OCI-LY1 (cell line): Measurements from ENCODE around the gene LMX1B.

Source experiments
- H2AFZ ChIP-seq: fragments of 200-600 bp; sonication (generic), shearing (Covaris generic); 2 replicates; pipeline ENCODE4 v1.6.0; 2014; ENCODE audit warnings: antibody characterized with exemption, mild to moderate bottlenecking, low read length
- H3F3A ChIP-seq: fragments of 200-600 bp; sonication (generic), shearing (Covaris generic); 2 replicates; pipeline ENCODE4 v1.6.0; 2014; ENCODE audit warnings: mild to moderate bottlenecking, antibody characterized with exemption, low read length, moderate library complexity; ENCODE audit not compliant: insufficient read depth
- H3K27ac ChIP-seq: fragments of 200-600 bp; sonication (generic); 2 replicates; pipeline ENCODE4 v1.5.1; 2014; ENCODE audit warnings: low read length, mixed run types, mild to moderate bottlenecking, low read depth; ENCODE audit not compliant: poor library complexity, severe bottlenecking
- H3K27me3 ChIP-seq: fragments of 200-600 bp; sonication (generic); 2 replicates; pipeline ENCODE4 v1.6.0; 2014; ENCODE audit warnings: antibody characterized with exemption, mild to moderate bottlenecking, low read length, moderate library complexity; ENCODE audit not compliant: insufficient read depth
- H3K36me3 ChIP-seq: fragments of 200-600 bp; sonication (generic); 2 replicates; pipeline ENCODE4 v1.6.1; 2014; ENCODE audit warnings: mild to moderate bottlenecking, antibody characterized with exemption, low read length, moderate library complexity, mixed read lengths; ENCODE audit not compliant: insufficient read depth
- H3K4me1 ChIP-seq: fragments of 200-600 bp; sonication (generic); 2 replicates; pipeline ENCODE4 v1.5.1; 2014; ENCODE audit warnings: mild to moderate bottlenecking, low read length, moderate library complexity; ENCODE audit not compliant: insufficient read depth, severe bottlenecking
- H3K4me2 ChIP-seq: fragments of 200-600 bp; sonication (generic), shearing (Covaris generic); 2 replicates; pipeline ENCODE4 v1.6.1; 2014; ENCODE audit warnings: low read length
- H3K4me3 ChIP-seq: fragments of 200-600 bp; sonication (generic); 2 replicates; pipeline ENCODE4 v1.5.1; 2014; ENCODE audit warnings: low read length, low read depth, mild to moderate bottlenecking, mixed read lengths; ENCODE audit not compliant: poor library complexity, severe bottlenecking
- H3K79me2 ChIP-seq: fragments of 200-600 bp; shearing (Covaris generic); 2 replicates; pipeline ENCODE4 v1.6.1; 2016; ENCODE audit warnings: mixed run types, low read length, mixed read lengths; ENCODE audit not compliant: insufficient read depth
- H3K9ac ChIP-seq: fragments of 200-600 bp; sonication (generic), shearing (Covaris generic); 2 replicates; pipeline ENCODE4 v1.6.1; 2014; ENCODE audit warnings: mild to moderate bottlenecking, low read length, mixed read lengths
- H3K9me2 ChIP-seq: fragments of 200-600 bp; sonication (generic), shearing (Covaris generic); 2 replicates; pipeline ENCODE4 v1.6.1; 2014; ENCODE audit warnings: low read depth, mild to moderate bottlenecking, low read length, mixed read lengths
- H3K9me3 ChIP-seq: fragments of 200-600 bp; shearing (Covaris generic); 2 replicates; pipeline ENCODE4 v1.6.1; 2014; ENCODE audit warnings: low read length, mixed read lengths
- H4K20me1 ChIP-seq: fragments of 200-600 bp; sonication (generic), shearing (Covaris generic); 2 replicates; pipeline ENCODE4 v1.6.0; 2016; ENCODE audit warnings: mild to moderate bottlenecking, low read length; ENCODE audit not compliant: insufficient read depth
- CTCF ChIP-seq: fragments of 200-600 bp; sonication (generic), shearing (Covaris generic); IDR thresholded peaks from 2 replicates; pipeline ENCODE4 v1.5.1; 2017; ENCODE audit warnings: mild to moderate bottlenecking, antibody characterized with exemption, low read length, moderate library complexity, mixed read lengths
- EZH2 ChIP-seq: fragments of 200-600 bp; sonication (generic), shearing (Covaris generic); IDR thresholded peaks from 2 replicates; pipeline ENCODE4 v1.8.0; 2017; ENCODE audit warnings: borderline replicate concordance, mixed run types, mild to moderate bottlenecking, antibody characterized with exemption, low read length, moderate library complexity, mixed read lengths

Gene LMX1B

GRCh38 chr9:126625329-126626126, 11.8 kb downstream of the LMX1B start:
- no peak overlapping the region for H3K9ac ChIP-seq
- no peaks in the 10 kb centered on the region for H3K36me3 ChIP-seq
- H2AFZ ChIP-seq, result no peak overlapping the region
- no peaks in the 10 kb centered on the region for H3K9me3 ChIP-seq
- H3K79me2 ChIP-seq, result no peaks in the 10 kb centered on the region
- no peaks in the 10 kb centered on the region for H3F3A ChIP-seq
- no peaks in the 10 kb centered on the region for H3K4me1 ChIP-seq
- no peaks in the 10 kb centered on the region for H3K9me2 ChIP-seq
- no peaks in the 10 kb centered on the region for H3K27me3 ChIP-seq
- no peaks in the 10 kb centered on the region for H4K20me1 ChIP-seq
- H3K4me2 ChIP-seq, result no peak overlapping the region
- TF ChIP-seq CTCF (no peak), EZH2 (no peak)
- no peak overlapping the region for H3K27ac ChIP-seq
- no peak overlapping the region for H3K4me3 ChIP-seq

- Histone ChIP-seq H3K9me3 (no peaks in the 10 kb centered on the region), H3K79me2 (no peaks in the 10 kb centered on the region), H3K4me2 (no peak overlapping the region), H2AFZ (no peak overlapping the region), H3K4me1 (no peaks in the 10 kb centered on the region), H3K9ac (no peak overlapping the region), H4K20me1 (no peaks in the 10 kb centered on the region), H3F3A (no peaks in the 10 kb centered on the region), H3K4me3 (no peak overlapping the region), H3K27ac (no peak overlapping the region), H3K36me3 (no peaks in the 10 kb centered on the region), H3K27me3 (no peaks in the 10 kb centered on the region), H3K9me2 (no peaks in the 10 kb centered on the region)
- TF ChIP-seq EZH2 (no peak), CTCF (no peak)
Measured at GRCh38 chr9:126626127-126626925, 12.6 kb downstream of the LMX1B start.

- H3K79me2 ChIP-seq, result no peaks in the 10 kb centered on the region
- no peaks in the 10 kb centered on the region for H3K36me3 ChIP-seq
- TF ChIP-seq EZH2, result no peak
- no peak for TF ChIP-seq CTCF
- H3F3A ChIP-seq, result no peaks in the 10 kb centered on the region
- no peaks in the 10 kb centered on the region for H3K4me1 ChIP-seq
- H2AFZ ChIP-seq, result no peak overlapping the region
- H3K4me2 ChIP-seq, result no peak overlapping the region
- H4K20me1 ChIP-seq, result no peaks in the 10 kb centered on the region
- no peak overlapping the region for H3K9ac ChIP-seq
- H3K27ac ChIP-seq, result no peak overlapping the region
- no peaks in the 10 kb centered on the region for H3K27me3 ChIP-seq
- no peak overlapping the region for H3K4me3 ChIP-seq
- no peaks in the 10 kb centered on the region for H3K9me2 ChIP-seq
- H3K9me3 ChIP-seq, result no peaks in the 10 kb centered on the region
Measured at GRCh38 chr9:126626926-126627233, 13.2 kb downstream of the LMX1B start.
